B cell (primary cell): ENCODE data around the gene CA11.

ENCODE experiments used
- CTCF ChIP-seq: fragments of 200-600 bp; IDR thresholded peaks from one replicate; pipeline ENCODE4 v1.8.0; 2022; ENCODE audit warnings: antibody characterized with exemption, mild to moderate bottlenecking
- EZH2 ChIP-seq: IDR thresholded peaks from 2 replicates; pipeline ENCODE4 v1.6.1; 2012; ENCODE audit warnings: borderline replicate concordance, low read depth, mild to moderate bottlenecking, moderate library complexity, low read length; ENCODE audit not compliant: insufficient read depth, poor library complexity, severe bottlenecking

GRCh38 chr19:48663667-48664066 lies 17.7 kb upstream of the CA11 start:
- TF ChIP-seq CTCF = no peak
- TF ChIP-seq EZH2 = no peak
